ENCODE results near the gene SMIM29.

The SMIM29 gene

GRCh38 chr6:34249469-34250261 is 859 bp upstream of the SMIM29 start:
- H3K4me3 ChIP-seq (ENCODE audit: insufficient read depth, low read length, poor library complexity, severe bottlenecking) = peak overlapping the region; percentile 71
- no peaks in the 10 kb centered on the region for H3K36me3 ChIP-seq (ENCODE audit: low read length)
- H3K79me2 ChIP-seq (ENCODE audit: insufficient read depth, low read length) = no peaks in the 10 kb centered on the region
- no peaks in the 10 kb centered on the region for H3K9me2 ChIP-seq (replicated peaks; ENCODE audit: insufficient read depth, low read length)
- peak overlapping the region; percentile 80 for H3K9ac ChIP-seq (ENCODE audit: low read length)
- H3K4me2 ChIP-seq (ENCODE audit: low read depth, low read length, poor library complexity, severe bottlenecking) = peak overlapping the region; percentile 63
- peaks cover 31% of the 10 kb centered on the region for H3F3A ChIP-seq (ENCODE audit: insufficient read depth)
- H4K20me1 ChIP-seq (ENCODE audit: low read depth, low read length) = no peaks in the 10 kb centered on the region
- no peaks in the 10 kb centered on the region for H3K27me3 ChIP-seq (ENCODE audit: low read length)
- TF ChIP-seq CTCF (IDR thresholded peaks at IDR 0.05; ENCODE audit: insufficient read depth, low read length, poor library complexity, severe bottlenecking) = no peak
- TF ChIP-seq EZH2phosphoT487 (conservative IDR thresholded peaks at IDR 0.05; ENCODE audit: low read length) = no peak
- H2AFZ ChIP-seq (ENCODE audit: low read depth, low read length, severe bottlenecking) = peak overlapping the region; percentile 94
- H3K27ac ChIP-seq (ENCODE audit: low read depth, low read length) = 0 out of 2 replicates have a peak overlapping the region, but pooled peaks have one; percentile 16
- H3K9me3 ChIP-seq (ENCODE audit: insufficient read depth, low read length) = no peaks in the 10 kb centered on the region

GRCh38 chr6:34248198-34248726 is 544 bp downstream of the SMIM29 start:
- H3K4me2 ChIP-seq (ENCODE audit: low read depth, low read length, poor library complexity, severe bottlenecking) = peak overlapping the region; percentile 54
- H3K9ac ChIP-seq (ENCODE audit: low read length) = peak overlapping the region; percentile 80
- H2AFZ ChIP-seq (ENCODE audit: low read depth, low read length, severe bottlenecking) = peak overlapping the region; percentile 62
- peaks cover 44% of the 10 kb centered on the region for H3F3A ChIP-seq (ENCODE audit: insufficient read depth)
- H3K9me3 ChIP-seq (ENCODE audit: insufficient read depth, low read length) = no peaks in the 10 kb centered on the region
- no peaks in the 10 kb centered on the region for H3K79me2 ChIP-seq (ENCODE audit: insufficient read depth, low read length)
- TF ChIP-seq EZH2phosphoT487 (conservative IDR thresholded peaks at IDR 0.05; ENCODE audit: low read length) (no peak), CTCF (IDR thresholded peaks at IDR 0.05; ENCODE audit: insufficient read depth, low read length, poor library complexity, severe bottlenecking) (no peak)
- H4K20me1 ChIP-seq (ENCODE audit: low read depth, low read length) = no peaks in the 10 kb centered on the region
- H3K27me3 ChIP-seq (ENCODE audit: low read length) = no peaks in the 10 kb centered on the region
- H3K4me3 ChIP-seq (ENCODE audit: insufficient read depth, low read length, poor library complexity, severe bottlenecking) = peak overlapping the region; percentile 65
- H3K9me2 ChIP-seq (replicated peaks; ENCODE audit: insufficient read depth, low read length) = no peaks in the 10 kb centered on the region
- peak overlapping the region; percentile 71 for H3K27ac ChIP-seq (ENCODE audit: low read depth, low read length)
- H3K36me3 ChIP-seq (ENCODE audit: low read length) = no peaks in the 10 kb centered on the region

- H3K4me3 ChIP-seq (ENCODE audit: insufficient read depth, low read length, poor library complexity, severe bottlenecking) = no peak overlapping the region
- H4K20me1 ChIP-seq (ENCODE audit: low read depth, low read length) = no peaks in the 10 kb centered on the region
- H3K9ac ChIP-seq (ENCODE audit: low read length) = peak overlapping the region; percentile 80
- peaks cover 50% of the 10 kb centered on the region for H3F3A ChIP-seq (ENCODE audit: insufficient read depth)
- H3K27me3 ChIP-seq (ENCODE audit: low read length) = no peaks in the 10 kb centered on the region
- TF ChIP-seq EZH2phosphoT487 (conservative IDR thresholded peaks at IDR 0.05; ENCODE audit: low read length) (no peak), CTCF (IDR thresholded peaks at IDR 0.05; ENCODE audit: insufficient read depth, low read length, poor library complexity, severe bottlenecking) (no peak)
- no peak overlapping the region for H2AFZ ChIP-seq (ENCODE audit: low read depth, low read length, severe bottlenecking)
- peaks cover 3% of the 10 kb centered on the region; the same call in 1 of the 2 replicates for H3K79me2 ChIP-seq (ENCODE audit: insufficient read depth, low read length)
- H3K36me3 ChIP-seq (ENCODE audit: low read length) = peaks cover 4% of the 10 kb centered on the region; the same call in 1 of the 2 replicates
- peak overlapping the region; percentile 71 for H3K27ac ChIP-seq (ENCODE audit: low read depth, low read length)
- H3K4me2 ChIP-seq (ENCODE audit: low read depth, low read length, poor library complexity, severe bottlenecking) = peak overlapping the region; percentile 54
- H3K9me3 ChIP-seq (ENCODE audit: insufficient read depth, low read length) = no peaks in the 10 kb centered on the region
- no peaks in the 10 kb centered on the region for H3K9me2 ChIP-seq (replicated peaks; ENCODE audit: insufficient read depth, low read length)
These were observed 1.2 kb downstream of the SMIM29 start for GRCh38 chr6:34247481-34248197.
